PFSK-1 (cell line): ENCODE results near the gene TIGD1.

ENCODE experiments used
- FOXP2 ChIP-seq: optimal IDR thresholded peaks from 2 replicates; pipeline ENCODE3; 2011; ENCODE audit warnings: borderline replicate concordance, control low read depth, inconsistent platforms; ENCODE audit not compliant: insufficient read depth; ENCODE audit errors: extremely low read length, extremely low read depth
- POLR2AphosphoS5 ChIP-seq: IDR thresholded peaks from 2 replicates; pipeline ENCODE4 v1.6.1; 2012; ENCODE audit warnings: low read depth, mild to moderate bottlenecking, control low read depth, low read length, moderate library complexity
- SIN3A ChIP-seq: IDR thresholded peaks from 2 replicates; pipeline ENCODE4 v1.6.1; 2012; ENCODE audit warnings: mild to moderate bottlenecking, low read length, moderate library complexity, borderline replicate concordance; ENCODE audit not compliant: insufficient read depth
- TAF1 ChIP-seq: IDR thresholded peaks from 2 replicates; pipeline ENCODE4 v1.6.1; 2012; ENCODE audit warnings: low read length, control low read depth, borderline replicate concordance; ENCODE audit not compliant: insufficient read depth
- TF ChIP-seq, protein P1 (sequence below), 2 experiments: IDR thresholded peaks; 2 replicates each; pipeline versions ENCODE4 v1.6.1 to v1.8.0; 2011 to 2012; ENCODE audit warnings: low read depth in 2 of 2, low read length in 2 of 2, control low read depth in 1 of 2, inconsistent platforms in 1 of 2, mild to moderate bottlenecking in 1 of 2, moderate library complexity in 1 of 2; ENCODE audit not compliant: insufficient read depth in 1 of 2

Gene TIGD1

GRCh38 chr2:232520489-232520888 lies 29.9 kb downstream of the TIGD1 start:
- TF ChIP-seq FOXP2, result no peak
- TF ChIP-seq POLR2AphosphoS5, result no peak
- TF ChIP-seq, protein P1, sequence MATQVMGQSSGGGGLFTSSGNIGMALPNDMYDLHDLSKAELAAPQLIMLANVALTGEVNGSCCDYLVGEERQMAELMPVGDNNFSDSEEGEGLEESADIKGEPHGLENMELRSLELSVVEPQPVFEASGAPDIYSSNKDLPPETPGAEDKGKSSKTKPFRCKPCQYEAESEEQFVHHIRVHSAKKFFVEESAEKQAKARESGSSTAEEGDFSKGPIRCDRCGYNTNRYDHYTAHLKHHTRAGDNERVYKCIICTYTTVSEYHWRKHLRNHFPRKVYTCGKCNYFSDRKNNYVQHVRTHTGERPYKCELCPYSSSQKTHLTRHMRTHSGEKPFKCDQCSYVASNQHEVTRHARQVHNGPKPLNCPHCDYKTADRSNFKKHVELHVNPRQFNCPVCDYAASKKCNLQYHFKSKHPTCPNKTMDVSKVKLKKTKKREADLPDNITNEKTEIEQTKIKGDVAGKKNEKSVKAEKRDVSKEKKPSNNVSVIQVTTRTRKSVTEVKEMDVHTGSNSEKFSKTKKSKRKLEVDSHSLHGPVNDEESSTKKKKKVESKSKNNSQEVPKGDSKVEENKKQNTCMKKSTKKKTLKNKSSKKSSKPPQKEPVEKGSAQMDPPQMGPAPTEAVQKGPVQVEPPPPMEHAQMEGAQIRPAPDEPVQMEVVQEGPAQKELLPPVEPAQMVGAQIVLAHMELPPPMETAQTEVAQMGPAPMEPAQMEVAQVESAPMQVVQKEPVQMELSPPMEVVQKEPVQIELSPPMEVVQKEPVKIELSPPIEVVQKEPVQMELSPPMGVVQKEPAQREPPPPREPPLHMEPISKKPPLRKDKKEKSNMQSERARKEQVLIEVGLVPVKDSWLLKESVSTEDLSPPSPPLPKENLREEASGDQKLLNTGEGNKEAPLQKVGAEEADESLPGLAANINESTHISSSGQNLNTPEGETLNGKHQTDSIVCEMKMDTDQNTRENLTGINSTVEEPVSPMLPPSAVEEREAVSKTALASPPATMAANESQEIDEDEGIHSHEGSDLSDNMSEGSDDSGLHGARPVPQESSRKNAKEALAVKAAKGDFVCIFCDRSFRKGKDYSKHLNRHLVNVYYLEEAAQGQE (IDR thresholded peaks at IDR 0.05; ENCODE audit: insufficient read depth in 1 of 2, low read depth in 2 of 2, low read length in 2 of 2), result no peak
- no peak for TF ChIP-seq SIN3A
- TF ChIP-seq TAF1, result no peak

DNA sequence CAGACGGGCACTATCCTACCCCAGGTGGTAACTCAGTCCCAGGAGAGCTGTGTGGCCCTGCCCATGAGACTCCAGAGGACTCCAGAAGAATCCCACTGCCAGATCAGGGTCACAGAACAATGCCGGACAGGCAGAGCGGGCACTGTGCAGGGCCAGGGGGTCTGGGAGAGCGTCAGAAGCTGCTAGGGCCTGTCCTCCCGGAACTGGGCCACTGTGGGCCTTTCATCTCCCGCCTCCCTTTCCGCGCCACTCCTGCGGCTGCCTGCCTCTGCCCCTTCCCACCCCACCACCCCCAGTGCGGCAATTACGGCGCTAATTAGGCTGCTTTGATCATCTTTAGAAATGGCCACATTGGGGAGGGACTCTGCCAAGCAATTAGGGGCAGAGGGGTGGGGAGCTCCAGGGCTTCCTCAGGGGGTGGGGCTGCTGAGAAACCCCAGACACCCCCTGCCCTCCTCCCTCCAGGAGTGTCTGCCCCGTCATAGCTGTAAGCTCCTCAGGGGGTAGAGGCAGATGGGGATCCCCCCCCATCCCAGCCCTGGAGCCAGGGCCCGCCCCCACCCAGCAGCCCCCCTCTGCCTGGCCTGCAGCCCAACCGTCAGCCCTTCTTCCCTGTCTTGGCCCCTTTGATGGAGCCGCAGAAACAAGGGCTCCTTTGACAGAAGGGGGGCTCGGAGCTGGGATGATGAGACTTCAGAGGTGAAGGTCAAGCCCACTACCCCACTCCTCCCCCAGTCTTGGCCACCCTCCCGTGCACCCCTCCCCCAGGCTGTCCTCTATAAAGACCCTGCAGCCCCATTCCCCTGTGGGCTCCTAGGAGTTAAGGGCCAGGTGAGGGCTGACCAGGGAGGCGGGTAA lies 30.5 kb downstream of the TIGD1 start, which contains the start of gene PRSS56:
TSS of gene PRSS56 (plus strand) at position 808 of the 858 bp plus-strand sequence. CDS start 211 bp downstream, outside the sequence.
- TF ChIP-seq SIN3A, result no peak
- TF ChIP-seq TAF1, result no peak
- TF ChIP-seq POLR2AphosphoS5, result no peak
- TF ChIP-seq, protein P1 (IDR thresholded peaks at IDR 0.05; ENCODE audit: insufficient read depth in 1 of 2, low read depth in 2 of 2, low read length in 2 of 2), result no peak
- TF ChIP-seq FOXP2, result no peak

DNA sequence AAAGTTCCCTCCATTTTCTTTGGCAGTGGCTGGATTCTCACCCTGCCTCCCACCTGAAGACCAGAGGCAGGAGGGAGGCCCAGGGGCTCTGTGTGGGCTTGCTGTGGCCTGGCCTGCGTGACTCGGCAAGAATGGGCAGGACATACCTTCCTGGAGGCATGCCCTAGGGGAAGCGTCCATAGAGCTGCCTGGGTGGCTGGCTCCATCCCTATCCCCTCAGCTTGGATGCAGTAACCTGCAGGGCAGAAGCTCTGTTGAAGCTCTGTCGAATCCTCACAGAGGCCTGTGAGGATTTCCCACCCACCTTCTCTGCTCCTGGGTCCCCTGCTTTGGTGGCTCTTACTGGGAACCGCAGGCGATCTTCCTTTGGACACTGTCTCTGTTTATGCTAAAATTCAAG lies 31.5 kb downstream of the TIGD1 start:
- TF ChIP-seq FOXP2, result no peak
- TF ChIP-seq SIN3A, result no peak
- TF ChIP-seq TAF1, result no peak
- TF ChIP-seq, protein P1 (IDR thresholded peaks at IDR 0.05; ENCODE audit: insufficient read depth in 1 of 2, low read depth in 2 of 2, low read length in 2 of 2), result no peak
- TF ChIP-seq POLR2AphosphoS5, result no peak

DNA sequence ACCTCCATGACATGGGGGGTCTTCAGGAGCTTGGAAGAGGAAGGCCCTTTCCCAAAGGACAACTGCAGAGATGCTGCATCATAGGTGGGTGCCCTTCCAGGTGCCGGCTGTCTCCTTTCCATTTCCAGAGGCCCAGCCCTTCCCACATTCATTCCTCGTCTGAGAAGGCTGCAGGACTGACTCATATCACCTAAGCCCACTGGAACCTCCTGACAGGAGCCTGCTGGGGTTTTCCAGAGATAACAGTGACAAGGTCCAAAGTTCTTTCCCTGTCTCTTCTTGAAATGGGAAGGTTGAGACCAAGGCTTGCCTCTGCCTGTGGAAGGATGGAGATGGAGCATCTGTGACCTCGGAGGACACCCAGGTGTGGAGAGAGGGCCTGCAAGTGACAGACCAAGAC lies 33.8 kb downstream of the TIGD1 start:
- TF ChIP-seq POLR2AphosphoS5, result no peak
- no peak for TF ChIP-seq TAF1
- no peak for TF ChIP-seq SIN3A
- TF ChIP-seq, protein P1 (IDR thresholded peaks at IDR 0.05; ENCODE audit: insufficient read depth in 1 of 2, low read depth in 2 of 2, low read length in 2 of 2), result no peak
- TF ChIP-seq FOXP2, result no peak

- no peak for TF ChIP-seq TAF1
- no peak for TF ChIP-seq FOXP2
- TF ChIP-seq, protein P1 (IDR thresholded peaks at IDR 0.05; ENCODE audit: insufficient read depth in 1 of 2, low read depth in 2 of 2, low read length in 2 of 2), result no peak
- no peak for TF ChIP-seq POLR2AphosphoS5
- TF ChIP-seq SIN3A, result no peak
Observed at GRCh38 chr2:232515639-232516038, 34.7 kb downstream of the TIGD1 start.
